CD4-positive, alpha-beta T cell treated with Interleukin-4 for 4 hours (primary cell): ENCODE results near the gene TECTB.

ENCODE experiments used
- DNase-seq: peaks from one replicate; pipeline ENCODE4 v3.0.0-alpha.2; 2020

TECTB gene

DNA sequence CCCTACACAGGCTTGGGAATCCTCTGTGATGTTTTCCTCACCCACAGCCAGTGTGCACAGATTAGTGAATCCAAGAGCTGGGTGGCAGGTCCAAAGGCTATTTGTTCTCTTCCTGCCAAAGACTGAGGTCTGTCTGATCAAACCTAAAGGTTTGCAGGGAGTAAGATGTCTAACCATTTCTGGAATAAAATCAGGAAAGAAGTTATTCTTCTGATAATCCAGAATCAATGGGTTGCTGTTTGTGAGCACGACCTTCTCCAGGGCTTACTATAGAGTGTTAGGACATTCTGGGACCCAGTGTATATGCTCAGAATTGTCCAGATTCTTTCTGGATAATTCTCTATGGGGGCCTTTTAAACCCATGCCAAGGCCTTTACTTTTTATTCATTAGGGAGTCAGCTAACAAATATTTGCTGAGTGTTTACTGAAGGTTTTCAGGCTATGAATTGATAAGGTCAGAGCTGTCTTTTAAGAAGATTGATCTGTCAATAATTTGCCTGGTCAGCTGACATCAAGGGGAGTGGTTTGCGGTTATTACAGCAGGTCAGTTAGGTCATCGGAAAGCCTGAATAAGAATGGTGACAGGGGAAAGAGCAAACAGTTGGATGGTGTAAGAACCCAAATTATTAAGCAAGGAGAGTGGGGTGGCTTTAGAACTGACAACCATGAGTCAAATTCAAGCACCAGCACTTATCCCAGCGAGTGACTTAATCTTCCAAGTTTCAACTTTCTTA lies 7.5 kb upstream of the TECTB start:
- DNase-seq: no peak

DNA sequence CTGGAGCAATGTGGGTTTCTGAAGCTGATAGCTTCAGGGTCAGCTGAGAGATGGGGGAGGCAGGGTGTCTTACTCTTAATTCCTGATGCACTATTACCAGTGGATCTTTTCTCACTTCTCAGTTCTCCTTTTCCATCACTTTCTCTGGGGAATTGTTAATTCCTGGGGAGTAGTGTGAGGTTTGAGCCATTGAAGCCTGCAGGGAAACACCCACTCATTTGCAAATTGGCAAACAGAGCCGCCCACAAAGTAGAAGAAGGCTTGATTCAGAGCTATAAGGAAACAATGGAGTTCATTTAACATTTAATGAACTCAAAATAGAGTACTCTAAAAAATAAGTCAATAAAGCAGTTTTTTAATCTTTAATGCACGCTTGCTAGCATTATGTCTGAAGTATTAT lies 4.3 kb upstream of the TECTB start:
- DNase-seq: no peak

DNA sequence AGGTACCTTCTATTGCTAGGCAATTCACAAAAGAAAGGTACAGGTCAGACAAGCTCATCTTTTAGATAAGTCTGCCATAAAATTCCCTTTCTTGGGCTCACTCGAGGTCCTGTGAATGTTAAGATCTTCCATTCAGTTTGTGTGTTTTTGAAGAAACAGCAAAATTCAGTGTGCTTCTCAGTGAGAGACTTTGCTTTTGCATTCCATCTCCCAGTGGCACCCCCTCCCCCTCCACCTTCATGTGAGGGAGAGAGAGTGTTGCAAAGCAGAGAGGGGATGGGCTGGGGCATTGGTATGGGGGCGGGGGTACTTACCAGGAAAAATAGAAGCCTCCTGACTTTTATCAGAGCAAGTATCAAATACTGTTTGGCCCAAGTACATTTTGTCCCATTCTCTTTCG lies 3.8 kb upstream of the TECTB start:
- DNase-seq: no peak

DNA sequence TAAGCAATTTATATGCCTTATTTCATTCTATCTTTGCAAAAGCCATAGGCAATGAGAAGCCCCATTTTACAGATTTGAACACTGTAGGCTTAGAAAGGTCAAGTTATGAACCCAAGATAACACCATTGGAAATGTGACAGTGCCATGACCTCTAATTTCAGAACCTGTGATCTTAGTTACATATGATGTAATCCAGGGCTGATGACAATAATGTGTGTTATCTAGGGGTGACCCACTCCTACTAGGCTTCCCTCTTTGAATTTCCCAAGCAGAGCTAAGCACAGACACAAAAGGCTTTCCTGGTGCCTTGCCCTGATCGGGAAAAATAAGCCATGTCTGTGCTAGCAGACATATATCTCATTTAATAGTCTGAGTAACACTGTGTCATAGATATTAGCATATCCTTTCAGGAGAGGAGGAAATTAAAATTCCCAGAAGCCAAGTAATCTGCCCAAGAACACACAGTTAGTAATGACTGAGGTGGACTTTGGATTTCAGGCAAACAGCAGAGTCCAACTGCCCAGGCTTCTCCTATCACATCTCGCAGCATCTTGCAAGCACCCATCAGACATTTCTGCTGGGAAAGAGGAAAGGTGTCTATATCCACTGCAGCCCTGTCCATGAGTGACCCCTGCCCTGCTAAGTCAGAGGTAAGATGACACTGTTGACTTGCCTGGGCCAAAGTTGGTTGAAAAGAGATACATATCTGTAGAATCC lies 2.8 kb upstream of the TECTB start:
- DNase-seq: no peak

DNA sequence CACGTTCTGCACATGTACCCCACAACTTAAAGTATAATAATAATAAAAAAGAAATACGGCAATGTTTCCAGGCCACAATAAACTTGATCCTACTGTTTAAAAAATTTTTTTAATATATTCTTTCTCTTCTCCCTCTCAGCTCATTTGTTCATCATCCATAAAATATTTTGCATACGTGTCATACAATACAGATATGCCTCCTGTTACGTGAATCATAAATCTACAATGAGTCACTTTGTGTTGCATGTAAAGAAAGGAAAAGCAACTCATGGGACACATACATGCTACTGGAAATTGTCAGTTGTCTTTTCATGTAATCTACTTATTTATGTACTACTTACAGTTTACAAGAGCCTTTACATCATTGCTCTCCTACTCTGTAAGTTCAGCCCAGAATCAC lies 1.1 kb upstream of the TECTB start:
- DNase-seq: no peak

DNA sequence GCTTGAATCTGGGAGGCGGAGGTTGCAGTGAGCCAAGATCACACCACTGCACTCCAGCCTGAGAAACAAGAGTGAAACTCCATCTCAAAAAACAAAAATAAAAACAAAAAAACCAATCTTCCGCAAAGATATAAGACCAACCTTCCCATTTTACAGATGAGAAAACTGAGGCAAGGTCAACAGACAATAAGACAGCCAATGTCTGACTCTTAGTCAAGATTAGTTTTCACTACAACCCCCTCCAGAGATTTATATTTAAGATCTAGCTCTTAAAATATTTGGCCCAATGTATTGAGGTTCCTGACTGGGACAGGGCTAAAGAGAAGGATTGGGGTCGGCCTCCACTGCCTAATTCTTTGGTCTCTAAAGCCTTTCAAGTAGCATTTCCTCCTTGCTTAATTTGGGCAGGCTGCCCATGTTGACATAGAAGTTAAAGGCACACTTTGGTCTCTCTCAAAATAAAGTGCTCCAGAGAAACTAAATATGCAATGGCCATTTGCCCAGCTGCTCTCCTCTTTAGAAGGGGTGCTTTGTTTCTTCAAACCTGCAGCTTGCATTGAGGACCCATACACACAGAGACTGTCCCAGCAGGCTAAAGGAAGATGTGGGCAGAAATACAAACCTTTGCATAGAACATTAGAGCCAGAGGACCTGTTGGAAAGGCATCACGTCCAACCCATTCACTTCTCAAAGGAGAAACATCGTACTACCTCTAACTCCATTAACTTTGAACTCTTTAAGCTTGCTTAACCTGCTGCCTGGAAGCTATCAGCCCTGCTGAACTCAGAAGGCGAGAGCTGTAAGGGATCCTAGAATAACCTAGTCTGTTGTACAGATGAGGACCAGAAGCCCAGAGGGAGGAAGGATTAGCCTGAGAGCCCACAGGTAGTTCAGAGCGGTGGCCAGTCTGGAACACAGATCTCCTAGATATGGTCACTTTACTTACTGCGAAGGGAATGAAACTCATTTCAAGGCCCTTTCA lies 3.9 kb downstream of the TECTB start:
- no peak for DNase-seq

DNA sequence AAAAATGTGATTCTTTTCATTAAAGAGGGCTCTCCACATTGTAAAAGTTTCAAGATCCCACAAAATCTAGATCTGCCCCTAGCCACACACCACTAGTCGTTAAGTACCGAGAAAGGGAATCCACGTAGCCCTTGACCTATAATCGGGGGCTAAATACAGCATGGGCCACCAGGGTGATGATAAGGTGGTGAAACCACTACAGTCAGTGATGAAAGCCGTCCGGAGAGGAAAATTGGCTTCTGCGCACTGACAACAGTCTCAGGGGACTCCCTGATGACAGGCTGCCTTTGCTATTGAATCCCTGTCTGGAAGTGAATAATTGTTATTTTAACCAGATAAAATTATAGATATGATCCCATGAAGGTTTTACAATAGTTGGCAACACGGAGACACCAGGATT lies 4.6 kb downstream of the TECTB start:
- DNase-seq: no peak

DNA sequence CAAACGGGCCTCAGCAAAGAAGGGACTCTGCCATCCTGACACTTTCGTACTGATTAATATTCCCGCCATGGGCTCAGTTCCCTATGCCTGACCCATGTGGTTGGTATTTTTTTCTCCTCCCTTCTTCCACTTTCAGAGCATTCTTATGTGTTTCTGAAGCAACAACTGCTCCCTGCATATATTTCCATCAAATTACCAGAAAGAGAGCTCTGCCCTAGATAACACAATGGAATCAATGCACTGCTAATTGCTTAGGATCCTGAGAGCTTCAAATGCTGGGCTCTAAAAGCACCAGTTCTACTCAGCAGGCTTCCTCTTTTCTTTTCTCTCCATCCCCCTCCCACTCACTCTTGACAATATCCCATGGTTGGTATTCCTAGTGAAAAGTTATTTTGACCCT lies 5.3 kb downstream of the TECTB start:
- DNase-seq: no peak

DNA sequence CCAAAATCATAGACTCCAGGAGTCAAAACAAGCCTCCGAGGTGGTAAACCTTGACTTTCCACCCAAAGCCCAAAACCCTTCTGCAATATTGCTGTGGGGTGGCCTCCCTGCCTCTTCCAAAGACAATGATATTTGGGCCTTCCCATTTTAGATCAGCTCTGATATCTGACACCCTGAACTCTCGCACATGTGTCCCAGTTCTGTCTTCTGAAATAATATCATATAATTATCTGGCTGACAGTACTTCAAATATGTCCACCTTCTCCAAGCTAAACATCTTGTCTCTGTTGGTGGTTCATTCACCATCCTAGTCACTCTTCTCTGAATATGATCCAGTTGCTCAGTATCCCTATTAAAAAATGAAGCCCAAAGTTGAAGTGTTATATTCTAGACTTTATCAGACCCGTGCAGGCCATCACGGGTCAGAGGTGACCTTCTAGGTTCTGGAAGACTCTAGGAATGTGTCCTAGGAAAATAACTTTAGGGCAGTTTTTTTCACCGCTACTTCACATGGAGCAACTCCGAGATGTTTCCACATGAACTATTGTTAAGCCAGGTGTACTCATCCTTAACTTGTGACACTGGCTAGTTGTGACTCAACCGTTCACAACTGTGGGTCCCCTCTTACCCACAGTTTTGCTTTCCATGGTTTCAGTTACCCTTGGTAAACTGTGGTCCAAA lies 6.3 kb downstream of the TECTB start:
- DNase-seq: no peak

DNA sequence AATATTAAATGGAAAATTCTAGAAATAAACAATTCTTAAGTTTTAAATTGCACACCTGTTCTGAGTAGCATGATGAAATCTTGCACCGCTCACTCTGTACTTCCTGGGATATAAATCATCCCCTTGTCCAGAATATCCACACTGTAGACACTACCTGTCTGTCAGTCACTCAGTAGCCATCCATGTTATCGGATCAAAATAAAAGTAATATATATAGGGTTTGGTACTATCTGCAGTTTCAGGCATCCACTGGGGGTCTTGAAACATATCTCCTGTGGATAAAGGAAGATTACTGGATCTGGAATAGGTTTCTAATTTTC lies 6.8 kb downstream of the TECTB start:
- DNase-seq: no peak

DNA sequence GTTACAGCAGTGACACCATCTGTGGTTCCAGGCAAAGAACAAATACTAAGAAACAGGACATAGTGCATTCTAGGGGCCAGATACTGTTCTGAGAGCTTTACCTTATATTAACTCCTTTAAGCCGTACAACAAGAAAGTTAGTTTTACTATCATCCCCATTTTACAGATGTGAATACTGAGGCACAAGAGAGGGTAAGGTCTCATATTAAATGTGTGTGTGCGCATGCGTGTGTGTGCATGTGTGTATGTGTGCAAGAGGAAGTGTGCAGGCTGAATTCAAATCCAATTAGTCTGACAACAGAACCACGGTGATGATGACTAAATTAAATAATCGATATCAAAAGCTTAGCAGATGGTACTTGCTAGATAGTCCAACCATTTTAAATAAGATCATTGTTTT lies 11.0 kb downstream of the TECTB start:
- DNase-seq: no peak

DNA sequence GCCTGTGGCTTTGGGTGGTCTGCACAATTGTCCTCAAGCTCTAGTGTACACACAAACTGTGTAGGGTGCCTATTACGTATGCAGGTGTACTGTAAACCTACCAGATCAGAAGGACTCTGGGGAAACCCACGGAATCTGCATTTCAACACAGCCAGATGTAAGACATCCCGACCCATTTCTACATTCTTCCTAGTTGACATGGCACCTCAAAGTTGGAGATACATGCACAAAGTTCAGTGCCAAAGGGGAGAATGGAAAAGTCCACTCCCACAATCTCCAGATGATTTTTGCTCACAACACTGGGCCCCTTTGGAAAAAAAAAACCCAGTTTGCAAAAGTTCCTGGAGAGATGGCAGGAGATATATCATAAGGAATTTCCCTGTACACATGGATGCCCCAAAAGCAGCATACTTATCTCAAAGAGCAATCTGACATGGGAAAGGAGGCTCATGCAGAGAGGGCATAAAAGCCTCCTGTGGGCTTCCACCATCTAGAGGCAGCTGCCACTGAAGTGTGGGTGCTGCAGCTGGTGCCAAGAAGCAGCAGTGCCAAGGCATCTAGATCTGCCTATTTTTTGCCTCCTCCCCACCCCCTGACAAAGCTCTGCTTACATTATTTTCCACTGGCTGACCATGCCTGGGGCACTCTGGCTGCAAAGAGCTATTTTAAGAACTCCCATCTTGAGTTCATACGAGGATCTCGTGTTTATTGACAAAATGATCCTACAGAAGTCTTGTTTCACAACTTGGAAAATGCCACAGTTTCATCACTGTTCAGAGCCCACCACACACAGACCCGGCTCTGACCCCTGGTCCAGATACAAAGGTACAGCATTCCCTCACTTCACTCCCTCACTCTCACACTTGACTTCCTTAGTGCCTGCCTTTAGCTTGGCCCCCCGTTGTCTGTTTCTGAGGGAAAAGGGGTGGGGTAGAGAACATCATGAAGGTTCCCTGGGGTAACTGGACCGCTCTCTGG lies 12.9 kb downstream of the TECTB start:
- no peak for DNase-seq

DNA sequence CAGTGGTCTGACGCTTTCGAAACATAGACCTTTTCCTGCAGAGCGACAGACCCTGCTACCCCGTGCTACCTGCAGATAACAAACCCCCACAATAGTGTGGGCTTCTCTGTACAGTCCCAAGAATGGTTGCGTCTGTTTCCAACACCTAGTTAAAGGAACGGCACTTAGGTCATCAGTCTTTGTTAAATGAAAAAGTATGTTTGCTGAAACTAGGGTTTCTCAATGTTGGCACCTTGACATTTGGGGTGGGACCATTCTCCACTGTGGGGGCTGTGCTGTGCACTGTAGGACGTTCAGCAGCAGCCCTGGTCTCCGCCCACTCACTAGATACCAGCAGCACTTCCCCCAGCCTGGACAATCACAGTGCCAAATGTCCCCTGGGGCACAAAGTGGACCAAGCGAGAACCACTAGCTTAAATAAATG lies 13.7 kb downstream of the TECTB start:
- DNase-seq: no peak

DNA sequence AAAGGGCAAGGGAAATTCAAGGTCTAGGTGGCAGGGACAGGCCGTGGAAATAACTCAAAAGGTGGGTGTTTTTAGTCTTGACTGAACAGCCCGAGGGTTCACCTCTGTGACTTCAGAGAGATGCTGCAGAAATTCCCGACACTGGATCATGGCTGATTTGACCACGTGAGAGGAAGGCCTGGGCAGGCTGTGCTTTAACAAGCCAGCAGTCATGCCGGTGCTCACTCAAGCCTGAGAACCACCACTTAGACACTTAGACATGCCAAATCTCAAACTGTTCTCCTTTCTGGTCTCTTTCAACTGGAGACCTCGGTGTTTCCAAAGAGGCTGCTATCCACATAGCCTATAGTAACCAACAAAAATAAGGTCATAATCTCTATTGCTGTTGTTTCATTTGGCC lies 15.4 kb downstream of the TECTB start:
- DNase-seq: no peak

DNA sequence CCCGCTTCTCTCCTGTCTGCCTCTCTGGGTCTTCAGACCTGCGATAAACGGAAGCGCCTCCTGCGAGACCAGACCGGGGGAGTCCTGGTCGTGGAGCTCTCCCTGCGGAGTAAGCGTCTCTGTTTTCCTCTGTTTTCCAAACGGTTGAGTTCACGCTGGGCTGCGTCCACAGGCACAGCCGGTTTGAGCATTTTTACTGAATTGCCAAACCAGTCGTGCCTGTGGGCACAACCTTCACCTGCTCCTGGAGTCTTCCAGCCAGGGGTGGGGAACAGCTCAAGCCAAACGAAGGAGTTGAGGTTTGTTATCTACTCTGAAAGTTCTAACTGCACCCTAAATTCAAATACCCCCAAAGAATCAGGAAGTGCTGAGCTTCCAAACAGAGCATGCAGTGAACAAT lies 16.3 kb downstream of the TECTB start:
- no peak for DNase-seq

DNA sequence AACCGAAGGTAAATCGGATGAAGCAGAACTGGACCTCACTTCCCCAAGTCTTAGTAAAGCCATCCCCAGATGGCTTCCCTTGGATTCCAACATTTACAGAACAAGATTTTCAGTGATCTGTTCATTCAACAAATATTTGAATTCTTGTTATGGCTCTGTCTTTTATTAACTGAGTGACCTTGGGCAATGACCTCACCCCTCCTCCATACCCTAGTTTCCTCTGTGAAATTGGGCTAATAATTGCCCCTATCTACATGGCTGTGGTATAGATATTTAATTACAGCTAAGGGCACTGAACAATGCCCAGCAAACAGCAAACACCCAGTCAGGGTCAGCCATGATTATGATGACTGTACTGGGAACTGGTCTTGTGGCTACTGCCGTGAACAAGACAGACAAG lies 19.1 kb downstream of the TECTB start:
- no peak for DNase-seq

DNA sequence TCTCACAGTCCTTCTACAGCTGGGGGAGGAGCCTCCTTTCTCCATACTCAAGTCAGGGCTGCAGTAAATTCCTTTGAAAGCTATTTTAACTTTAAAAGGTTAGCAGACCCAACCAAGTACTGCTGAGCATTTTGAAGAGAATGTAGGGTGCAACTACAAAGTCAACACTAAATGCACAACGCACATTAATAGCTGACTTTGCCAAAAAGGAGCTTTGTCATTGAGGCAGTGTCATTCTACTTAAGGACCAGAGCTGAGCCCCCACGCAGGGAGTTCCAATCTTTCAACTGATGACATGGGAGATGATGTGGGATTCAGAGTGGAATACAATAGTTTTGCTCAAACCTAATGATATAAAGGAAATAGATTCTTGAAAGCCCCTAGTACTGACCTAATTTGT lies 20.3 kb downstream of the TECTB start:
- no peak for DNase-seq

DNA sequence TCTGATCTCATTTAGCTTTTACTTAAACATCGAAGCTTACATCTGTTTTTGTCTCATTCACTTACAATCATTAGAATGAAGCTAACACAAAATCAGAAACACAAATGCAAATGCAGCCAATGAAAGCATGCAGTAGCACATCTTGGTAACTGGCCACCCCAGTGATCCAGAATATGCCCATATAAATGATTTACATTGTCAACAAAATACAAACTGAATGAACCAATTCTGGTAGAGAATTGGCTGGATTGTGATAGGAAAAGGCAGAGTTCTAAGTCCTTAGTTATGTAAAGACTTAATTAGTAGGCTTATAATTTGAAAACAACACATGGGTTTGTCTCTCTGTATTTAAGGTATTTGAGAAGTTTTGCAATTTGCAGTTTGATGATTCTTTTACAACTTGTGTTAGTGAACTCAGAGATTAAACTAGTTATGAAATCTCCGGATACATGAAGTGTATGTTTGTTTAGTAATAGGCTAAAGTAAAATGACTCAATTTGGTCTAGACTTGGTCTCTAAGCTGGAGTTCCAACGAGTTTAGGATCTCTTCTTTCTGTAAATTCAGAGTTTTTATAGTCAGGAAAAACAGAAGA lies 21.2 kb downstream of the TECTB start:
- DNase-seq: no peak

DNA sequence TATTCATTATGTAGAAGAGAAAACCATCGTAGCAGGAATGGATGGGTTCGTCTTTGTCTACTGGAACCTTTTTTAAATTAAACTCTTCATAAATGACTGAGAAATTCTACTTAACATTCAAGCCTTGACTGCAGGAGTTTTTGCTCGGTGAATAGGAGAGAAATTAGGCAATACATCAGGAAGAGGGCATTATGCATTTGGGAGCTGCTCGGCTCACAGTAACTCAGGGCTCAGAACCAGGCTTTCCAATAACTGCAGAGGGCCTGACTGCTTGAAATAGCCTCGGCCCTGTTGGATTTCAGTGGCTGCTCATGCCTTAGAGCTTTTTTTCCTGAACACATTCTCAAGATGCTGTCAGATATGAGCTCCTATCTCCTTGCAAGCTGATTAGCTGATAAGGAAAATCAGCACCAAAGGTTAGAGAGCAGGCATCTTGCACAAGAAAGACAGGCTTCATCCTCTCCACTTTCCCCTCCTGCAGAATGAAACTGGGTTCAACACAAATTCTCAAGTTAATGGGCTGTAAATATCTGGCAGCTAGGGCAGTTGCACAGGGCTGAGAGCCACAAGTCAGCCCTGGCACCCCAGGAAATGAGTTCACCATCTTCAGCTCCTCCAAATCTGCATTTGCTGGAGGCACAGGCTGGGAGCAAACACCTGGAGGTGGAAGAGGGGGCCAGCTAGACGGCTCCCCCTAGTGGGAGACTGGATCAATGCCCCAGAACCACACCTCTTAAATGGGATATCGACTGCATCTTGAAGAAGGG lies 24.3 kb downstream of the TECTB start:
- DNase-seq: peak; percentile 28

DNA sequence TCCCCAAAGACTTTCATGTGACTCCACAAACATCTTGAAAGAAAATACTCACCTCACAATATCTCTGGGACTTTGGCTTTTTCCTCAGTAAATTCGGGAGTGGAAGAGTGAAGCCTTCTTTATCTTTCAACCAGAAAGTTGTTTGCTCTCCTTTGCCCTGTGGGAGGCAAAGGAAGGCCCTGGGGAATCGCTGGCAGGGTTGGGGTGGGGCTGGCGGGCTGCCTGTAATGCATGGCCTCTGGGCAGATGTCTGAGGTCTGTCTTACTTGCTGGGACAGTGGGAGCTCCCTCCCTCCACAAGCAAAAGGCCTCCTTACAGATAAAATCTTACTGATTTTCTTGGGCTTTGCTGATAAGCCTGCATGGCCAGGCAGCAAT lies 24.9 kb downstream of the TECTB start:
- no peak for DNase-seq

DNA sequence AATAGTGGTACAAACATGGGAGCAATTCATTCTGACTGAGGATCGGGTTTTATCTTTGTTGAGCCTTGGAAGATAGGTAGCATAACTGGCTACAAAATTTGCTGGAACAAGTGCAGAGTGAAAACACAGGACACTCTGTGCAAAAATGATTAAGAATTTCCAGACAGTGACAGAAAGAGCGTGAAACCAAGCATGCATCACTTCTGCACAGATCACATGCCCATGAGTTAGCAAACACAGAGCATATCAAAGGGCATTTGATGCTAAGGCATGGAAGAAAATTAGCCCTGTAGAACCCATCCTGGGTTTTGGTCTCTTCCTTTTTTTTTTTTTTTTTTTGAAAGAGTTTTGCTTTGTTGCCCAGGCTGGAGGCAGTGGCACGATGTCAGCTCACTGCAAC lies 28.3 kb downstream of the TECTB start:
- DNase-seq: no peak
